ENCODE results near the gene KCNH1. TPM values are rescaled to one million over a fixed set of nuclear protein-coding genes. Genes with fewer than 3 reads are reported as not detected.
A peak's percentile ranks its signal among the peaks of the same experiment; 100 is the strongest.

Gene KCNH1
- total and polyA plus RNA-seq, 3 experiments from 2014 or later: not detected

- POLR2A ChIA-PET: no interaction called here
- no peaks in the 10 kb centered on the region for H3K4me1 Mint-ChIP-seq
- Histone ChIP-seq H3K27ac (ENCODE audit: low read depth, low read length) (no peak overlapping the region), H3K36me3 (ENCODE audit: insufficient read depth, low read length) (no peaks in the 10 kb centered on the region), H3K4me1 (ENCODE audit: insufficient read depth, low read length) (no peaks in the 10 kb centered on the region), H3K9me3 (ENCODE audit: low read length) (no peaks in the 10 kb centered on the region), H3K27me3 (ENCODE audit: insufficient read depth, low read length, poor library complexity, severe bottlenecking) (peaks cover 4% of the 10 kb centered on the region), H3K4me3 (ENCODE audit: low read length) (no peak overlapping the region)
- no peak overlapping the region for H3K27ac Mint-ChIP-seq
- no peaks in the 10 kb centered on the region for H3K9me3 Mint-ChIP-seq
- no peaks in the 10 kb centered on the region for H3K36me3 Mint-ChIP-seq
- peaks cover 26 to 49% of the 10 kb centered on the region in 2 donors for H3K27me3 Mint-ChIP-seq
- no peak overlapping the region for H3K4me3 Mint-ChIP-seq
- no peak for DNase-seq
- CTCF ChIA-PET: interaction anchor here (0.7 to 1.2 kb wide), 2 partner anchors 9 to 611 kb away, joined by 3 to 4 read pairs; no protein-coding TSS in a partner anchor
Observed at GRCh38 chr1:211126622-211127021, 7.3 kb downstream of the KCNH1 start.

- POLR2A ChIA-PET: no interaction called here
- H3K27ac Mint-ChIP-seq: no peak overlapping the region
Observed at GRCh38 chr1:211118407-211119102, 15.4 kb downstream of the KCNH1 start.

GRCh38 chr1:211114446-211114845, 19.5 kb downstream of the KCNH1 start:
- POLR2A ChIA-PET: no interaction called here
- DNase-seq: no peak
- H3K4me3 Mint-ChIP-seq: no peak overlapping the region
- H3K4me3 ChIP-seq (ENCODE audit: low read length): no peak overlapping the region
- no peaks in the 10 kb centered on the region for H3K4me1 Mint-ChIP-seq
- no peaks in the 10 kb centered on the region for H3K36me3 ChIP-seq (ENCODE audit: insufficient read depth, low read length)
- no peaks in the 10 kb centered on the region for H3K4me1 ChIP-seq (ENCODE audit: insufficient read depth, low read length)
- H3K27me3 Mint-ChIP-seq: peaks cover 23 to 62% of the 10 kb centered on the region in 2 donors
- CTCF ChIA-PET: no interaction called here
- H3K27ac Mint-ChIP-seq: no peak overlapping the region
- H3K36me3 Mint-ChIP-seq: peaks cover 0 to 3% (median 0%) of the 10 kb centered on the region in 3 donors
- no peak overlapping the region for H3K27ac ChIP-seq (ENCODE audit: low read depth, low read length)
- peaks cover 0 to 8% (median 5%) of the 10 kb centered on the region in 5 donors for H3K9me3 Mint-ChIP-seq
- H3K9me3 ChIP-seq (ENCODE audit: low read length): no peaks in the 10 kb centered on the region
- peaks cover 4% of the 10 kb centered on the region for H3K27me3 ChIP-seq (ENCODE audit: insufficient read depth, low read length, poor library complexity, severe bottlenecking)

More at GRCh38 chr1:211118407-211119102, 15.4 kb downstream of the KCNH1 start:
- peaks cover 0 to 3% (median 0%) of the 10 kb centered on the region in 3 donors for H3K36me3 Mint-ChIP-seq
- H3K4me3 Mint-ChIP-seq: no peak overlapping the region
- CTCF ChIA-PET: no interaction called here
- H3K9me3 Mint-ChIP-seq: peaks cover 0 to 3% (median 0%) of the 10 kb centered on the region in 5 donors
- Histone ChIP-seq H3K36me3 (ENCODE audit: insufficient read depth, low read length) (no peaks in the 10 kb centered on the region), H3K9me3 (ENCODE audit: low read length) (no peaks in the 10 kb centered on the region), H3K27ac (ENCODE audit: low read depth, low read length) (no peak overlapping the region), H3K27me3 (ENCODE audit: insufficient read depth, low read length, poor library complexity, severe bottlenecking) (peaks cover 9% of the 10 kb centered on the region), H3K4me1 (ENCODE audit: insufficient read depth, low read length) (no peaks in the 10 kb centered on the region), H3K4me3 (ENCODE audit: low read length) (no peak overlapping the region)
- no peak for DNase-seq
- no peaks in the 10 kb centered on the region for H3K4me1 Mint-ChIP-seq
- H3K27me3 Mint-ChIP-seq: peaks cover 25 to 73% of the 10 kb centered on the region in 2 donors

- Histone ChIP-seq H3K27me3 (ENCODE audit: insufficient read depth, low read length, poor library complexity, severe bottlenecking) (peaks cover 4% of the 10 kb centered on the region), H3K4me3 (ENCODE audit: low read length) (no peak overlapping the region), H3K9me3 (ENCODE audit: low read length) (no peaks in the 10 kb centered on the region), H3K36me3 (ENCODE audit: insufficient read depth, low read length) (no peaks in the 10 kb centered on the region), H3K27ac (ENCODE audit: low read depth, low read length) (no peak overlapping the region), H3K4me1 (ENCODE audit: insufficient read depth, low read length) (no peaks in the 10 kb centered on the region)
- ChIA-PET CTCF (interaction anchor here (0.7 kb wide), 1 partner anchor 21 kb away, joined by 3 read pairs; no protein-coding TSS in a partner anchor), POLR2A (no interaction called here)
- Mint-ChIP-seq H3K9me3 (peaks cover 0 to 8% (median 5%) of the 10 kb centered on the region in 5 donors), H3K36me3 (peaks cover 0 to 3% (median 0%) of the 10 kb centered on the region in 3 donors), H3K4me3 (no peak overlapping the region), H3K4me1 (no peaks in the 10 kb centered on the region), H3K27me3 (peaks cover 22 to 67% of the 10 kb centered on the region in 2 donors), H3K27ac (no peak overlapping the region)
- DNase-seq: no peak
Observed at GRCh38 chr1:211113566-211113965, 20.4 kb downstream of the KCNH1 start.

- Mint-ChIP-seq H3K27ac (no peak overlapping the region), H3K27me3 (peaks cover 20 to 59% of the 10 kb centered on the region in 2 donors), H3K36me3 (peaks cover 0 to 3% (median 0%) of the 10 kb centered on the region in 3 donors), H3K4me1 (no peaks in the 10 kb centered on the region), H3K4me3 (no peak overlapping the region), H3K9me3 (peaks cover 0 to 10% (median 5%) of the 10 kb centered on the region in 5 donors)
- CTCF ChIA-PET: no interaction called here
- no peak overlapping the region for H3K4me3 ChIP-seq (ENCODE audit: low read length)
- H3K9me3 ChIP-seq (ENCODE audit: low read length): no peaks in the 10 kb centered on the region
- H3K36me3 ChIP-seq (ENCODE audit: insufficient read depth, low read length): no peaks in the 10 kb centered on the region
- POLR2A ChIA-PET: no interaction called here
- H3K27me3 ChIP-seq (ENCODE audit: insufficient read depth, low read length, poor library complexity, severe bottlenecking): no peaks in the 10 kb centered on the region
- no peak overlapping the region for H3K27ac ChIP-seq (ENCODE audit: low read depth, low read length)
- no peaks in the 10 kb centered on the region for H3K4me1 ChIP-seq (ENCODE audit: insufficient read depth, low read length)
- DNase-seq: no peak
Observed at GRCh38 chr1:211111351-211111750, 22.6 kb downstream of the KCNH1 start.

GRCh38 chr1:211101481-211101880, 32.5 kb downstream of the KCNH1 start:
- Mint-ChIP-seq H3K36me3 (no peaks in the 10 kb centered on the region), H3K9me3 (no peaks in the 10 kb centered on the region), H3K27me3 (peaks cover 0 to 16% of the 10 kb centered on the region in 2 donors), H3K27ac (no peak overlapping the region), H3K4me3 (no peak overlapping the region), H3K4me1 (no peaks in the 10 kb centered on the region)
- H3K9me3 ChIP-seq (ENCODE audit: low read length): no peaks in the 10 kb centered on the region
- no peaks in the 10 kb centered on the region for H3K4me1 ChIP-seq (ENCODE audit: insufficient read depth, low read length)
- ChIA-PET CTCF (no interaction called here), POLR2A (no interaction called here)
- DNase-seq: no peak
- H3K27ac ChIP-seq (ENCODE audit: low read depth, low read length): no peak overlapping the region
- H3K36me3 ChIP-seq (ENCODE audit: insufficient read depth, low read length): no peaks in the 10 kb centered on the region
- no peaks in the 10 kb centered on the region for H3K27me3 ChIP-seq (ENCODE audit: insufficient read depth, low read length, poor library complexity, severe bottlenecking)
- no peak overlapping the region for H3K4me3 ChIP-seq (ENCODE audit: low read length)

GRCh38 chr1:211099393-211099792, 34.6 kb downstream of the KCNH1 start:
- Mint-ChIP-seq H3K36me3 (no peaks in the 10 kb centered on the region), H3K4me1 (no peaks in the 10 kb centered on the region), H3K9me3 (no peaks in the 10 kb centered on the region), H3K27ac (peak overlapping the region in 1 of 8 donors; percentile 16), H3K27me3 (peaks cover 0 to 17% of the 10 kb centered on the region in 2 donors), H3K4me3 (no peak overlapping the region)
- H3K4me1 ChIP-seq (ENCODE audit: insufficient read depth, low read length): no peaks in the 10 kb centered on the region
- no peak overlapping the region for H3K4me3 ChIP-seq (ENCODE audit: low read length)
- DNase-seq: no peak
- no peaks in the 10 kb centered on the region for H3K27me3 ChIP-seq (ENCODE audit: insufficient read depth, low read length, poor library complexity, severe bottlenecking)
- CTCF ChIA-PET: no interaction called here
- H3K36me3 ChIP-seq (ENCODE audit: insufficient read depth, low read length): no peaks in the 10 kb centered on the region
- no peaks in the 10 kb centered on the region for H3K9me3 ChIP-seq (ENCODE audit: low read length)
- POLR2A ChIA-PET: no interaction called here
- H3K27ac ChIP-seq (ENCODE audit: low read depth, low read length): no peak overlapping the region

- Mint-ChIP-seq H3K27ac (no peak overlapping the region), H3K36me3 (no peaks in the 10 kb centered on the region), H3K27me3 (peaks cover 7 to 32% of the 10 kb centered on the region in 2 donors), H3K9me3 (no peaks in the 10 kb centered on the region), H3K4me1 (no peaks in the 10 kb centered on the region), H3K4me3 (no peak overlapping the region)
- Histone ChIP-seq H3K9me3 (ENCODE audit: low read length) (no peaks in the 10 kb centered on the region), H3K27ac (ENCODE audit: low read depth, low read length) (no peak overlapping the region), H3K4me1 (ENCODE audit: insufficient read depth, low read length) (no peaks in the 10 kb centered on the region), H3K4me3 (ENCODE audit: low read length) (no peak overlapping the region), H3K27me3 (ENCODE audit: insufficient read depth, low read length, poor library complexity, severe bottlenecking) (no peaks in the 10 kb centered on the region), H3K36me3 (ENCODE audit: insufficient read depth, low read length) (no peaks in the 10 kb centered on the region)
- no peak for DNase-seq
- ChIA-PET POLR2A (no interaction called here), CTCF (no interaction called here)
Observed at GRCh38 chr1:211095381-211095780, 38.6 kb downstream of the KCNH1 start.

All from CD8-positive, alpha-beta memory T cell (primary cell).